HEK293 (cell line): ENCODE data around the gene TMCC1.

Experiments
- CTCF ChIA-PET: fragments of 350-600 bp; formaldehyde crosslinking; extraction: SDS; loops from one replicate; lab custom pipeline; 2021; ENCODE audit warnings: antibody characterized with exemption; lab: Yijun Ruan, JAX
- POLR2A ChIA-PET: fragments of 300-600 bp; formaldehyde crosslinking; extraction: SDS; loops from one replicate; lab custom pipeline; 2020; ENCODE audit warnings: antibody characterized with exemption, inconsistent platforms; lab: Yijun Ruan, JAX
- H3K27ac ChIP-seq: fragments of 200-500 bp; sonication (Bioruptor generic); 2 replicates; pipeline ENCODE4 v1.5.1; 2014; ENCODE audit warnings: low read depth, low read length, control low read depth, inconsistent platforms; ENCODE audit errors: extremely low read depth
- H3K36me3 ChIP-seq, 2 experiments: fragments of 200-500 bp in 1 of 2; sonication (Bioruptor generic) in 1 of 2; 1 replicate in 1 of 2; 2 replicates in 1 of 2; pipeline ENCODE4 v1.5.1; 2014 to 2017; ENCODE audit warnings: inconsistent platforms in 2 of 2, low read length in 2 of 2; ENCODE audit not compliant: control insufficient read depth in 2 of 2, insufficient read depth in 1 of 2
- H3K4me1 ChIP-seq: fragments of 200-500 bp; sonication (Bioruptor generic); 2 replicates; pipeline ENCODE4 v1.5.1; 2014; ENCODE audit warnings: mild to moderate bottlenecking, low read length, inconsistent platforms; ENCODE audit not compliant: control insufficient read depth, insufficient read depth
- H3K4me3 ChIP-seq: 2 replicates; pipeline ENCODE4 v1.5.1; 2011; ENCODE audit warnings: low read depth, mild to moderate bottlenecking, control low read depth, low read length, moderate library complexity
- H3K9me3 ChIP-seq: fragments of 200-500 bp; sonication (Bioruptor generic); 2 replicates; pipeline ENCODE4 v1.5.1; 2014; ENCODE audit warnings: low read depth, low read length, inconsistent platforms; ENCODE audit not compliant: control insufficient read depth, insufficient read depth
- EGR2 ChIP-seq: fragments of 450-650 bp; formaldehyde crosslinking; IDR thresholded peaks from 2 replicates; pipeline ENCODE4 v1.5.1; 2016; ENCODE audit warnings: low read depth, missing biosample characterization, missing genetic modification characterization
- GLIS1 ChIP-seq: fragments of 450-650 bp; formaldehyde crosslinking; IDR thresholded peaks from 2 replicates; pipeline ENCODE4 v1.5.1; 2016; ENCODE audit warnings: missing biosample characterization, missing genetic modification characterization
- PBX3 ChIP-seq: sonication (generic); formaldehyde crosslinking; IDR thresholded peaks from 2 replicates; pipeline ENCODE4 v1.8.1; 2022; ENCODE audit warnings: mild to moderate bottlenecking, moderate library complexity, missing genetic modification reagents
- ZFP37 ChIP-seq: fragments of 450-650 bp; formaldehyde crosslinking; IDR thresholded peaks from 2 replicates; pipeline ENCODE4 v1.5.1; 2016; ENCODE audit warnings: missing biosample characterization, missing genetic modification characterization
- ZNF148 ChIP-seq: fragments of 450-650 bp; formaldehyde crosslinking; IDR thresholded peaks from 2 replicates; pipeline ENCODE4 v1.5.0; 2017; ENCODE audit warnings: missing biosample characterization, missing genetic modification characterization, borderline replicate concordance
- ZNF211 ChIP-seq: fragments of 450-650 bp; formaldehyde crosslinking; IDR thresholded peaks from 2 replicates; pipeline ENCODE4 v1.5.1; 2016; ENCODE audit warnings: low read depth, missing biosample characterization, missing genetic modification characterization
- ZNF239 ChIP-seq: fragments of 450-650 bp; formaldehyde crosslinking; IDR thresholded peaks from 2 replicates; pipeline ENCODE4 v1.5.1; 2016; ENCODE audit warnings: missing biosample characterization, missing genetic modification characterization
- ZNF423 ChIP-seq: fragments of 450-650 bp; formaldehyde crosslinking; IDR thresholded peaks from 2 replicates; pipeline ENCODE4 v1.5.1; 2016; ENCODE audit warnings: missing biosample characterization, missing genetic modification characterization
- ZNF530 ChIP-seq: fragments of 450-650 bp; formaldehyde crosslinking; IDR thresholded peaks from 2 replicates; pipeline ENCODE4 v1.5.1; 2016; ENCODE audit warnings: low read depth, missing biosample characterization, missing genetic modification characterization
- ZNF658 ChIP-seq: fragments of 450-650 bp; formaldehyde crosslinking; IDR thresholded peaks from 2 replicates; pipeline ENCODE4; 2016; ENCODE audit warnings: missing biosample characterization, missing genetic modification characterization
- ZNF837 ChIP-seq: fragments of 450-650 bp; formaldehyde crosslinking; IDR thresholded peaks from 2 replicates; pipeline ENCODE4 v1.5.1; 2016; ENCODE audit warnings: missing biosample characterization, missing genetic modification characterization
- ZSCAN23 ChIP-seq: fragments of 450-650 bp; formaldehyde crosslinking; IDR thresholded peaks from 2 replicates; pipeline ENCODE4 v1.5.1; 2016; ENCODE audit warnings: missing biosample characterization, missing genetic modification characterization
- TF ChIP-seq, protein P1 (sequence below): fragments of 450-650 bp; formaldehyde crosslinking; IDR thresholded peaks from 2 replicates; pipeline ENCODE4 v1.5.1; 2017; ENCODE audit warnings: missing biosample characterization, missing genetic modification characterization
- TF ChIP-seq, protein P2 (sequence below): fragments of 450-650 bp; formaldehyde crosslinking; IDR thresholded peaks from 2 replicates; pipeline ENCODE4 v1.5.1; 2016; ENCODE audit warnings: missing biosample characterization, missing genetic modification characterization
- TF ChIP-seq, protein P3 (sequence below): fragments of 450-650 bp; formaldehyde crosslinking; IDR thresholded peaks from 2 replicates; pipeline ENCODE4 v1.5.1; 2016; ENCODE audit warnings: missing biosample characterization, missing genetic modification characterization
- TF ChIP-seq, protein P4 (sequence below): fragments of 450-650 bp; formaldehyde crosslinking; IDR thresholded peaks from 2 replicates; pipeline ENCODE4 v1.5.1; 2017; ENCODE audit warnings: missing biosample characterization, missing genetic modification characterization
- TF ChIP-seq, protein P5 (sequence below): fragments of 450-650 bp; formaldehyde crosslinking; IDR thresholded peaks from 2 replicates; pipeline ENCODE4 v1.5.1; 2016; ENCODE audit warnings: missing biosample characterization, missing genetic modification characterization, borderline replicate concordance

TMCC1 gene

DNA sequence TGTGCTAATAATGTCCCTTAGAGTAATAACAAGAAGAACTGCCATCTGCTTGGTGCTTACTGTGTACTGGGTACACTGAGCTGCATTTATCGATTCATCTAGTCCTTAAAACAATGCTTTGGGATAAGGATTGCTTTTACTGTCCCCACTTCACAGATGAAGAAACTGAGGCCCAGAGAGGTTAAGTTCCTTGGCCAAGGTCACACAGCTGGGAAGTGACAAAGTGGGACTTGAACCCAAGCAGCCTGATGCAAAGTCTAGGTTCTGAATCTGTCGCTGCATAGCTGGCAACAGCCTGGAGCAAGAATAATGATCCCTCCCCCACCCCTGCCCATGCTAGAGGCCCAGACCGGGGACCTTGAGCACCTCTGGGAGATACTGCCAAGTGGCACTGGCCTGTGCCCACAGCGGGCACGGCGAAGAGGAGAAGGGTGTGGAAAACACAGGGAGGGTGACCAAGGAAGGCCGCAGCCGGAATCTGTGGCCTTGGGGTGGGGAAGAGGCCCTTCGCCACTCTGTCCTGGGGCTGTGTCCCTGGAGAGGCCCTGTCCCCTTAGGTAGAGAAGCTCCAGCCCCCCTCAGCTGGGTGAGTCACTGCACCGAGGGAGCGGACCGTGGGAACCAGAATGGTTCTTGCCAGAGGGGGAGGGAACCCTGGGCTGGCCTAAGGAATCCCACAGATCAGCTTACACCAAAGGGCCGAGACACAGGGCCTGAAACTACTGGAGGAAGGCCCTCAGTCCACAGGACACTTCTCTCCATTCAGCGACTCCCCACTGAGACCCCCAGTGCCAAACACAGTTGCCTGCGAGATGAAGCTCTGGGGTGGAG lies 290.6 kb downstream of the TMCC1 start (continued):
- TF ChIP-seq, protein P1, sequence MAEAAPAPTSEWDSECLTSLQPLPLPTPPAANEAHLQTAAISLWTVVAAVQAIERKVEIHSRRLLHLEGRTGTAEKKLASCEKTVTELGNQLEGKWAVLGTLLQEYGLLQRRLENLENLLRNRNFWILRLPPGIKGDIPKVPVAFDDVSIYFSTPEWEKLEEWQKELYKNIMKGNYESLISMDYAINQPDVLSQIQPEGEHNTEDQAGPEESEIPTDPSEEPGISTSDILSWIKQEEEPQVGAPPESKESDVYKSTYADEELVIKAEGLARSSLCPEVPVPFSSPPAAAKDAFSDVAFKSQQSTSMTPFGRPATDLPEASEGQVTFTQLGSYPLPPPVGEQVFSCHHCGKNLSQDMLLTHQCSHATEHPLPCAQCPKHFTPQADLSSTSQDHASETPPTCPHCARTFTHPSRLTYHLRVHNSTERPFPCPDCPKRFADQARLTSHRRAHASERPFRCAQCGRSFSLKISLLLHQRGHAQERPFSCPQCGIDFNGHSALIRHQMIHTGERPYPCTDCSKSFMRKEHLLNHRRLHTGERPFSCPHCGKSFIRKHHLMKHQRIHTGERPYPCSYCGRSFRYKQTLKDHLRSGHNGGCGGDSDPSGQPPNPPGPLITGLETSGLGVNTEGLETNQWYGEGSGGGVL (tag by site-specific recombination): 0 out of 2 replicates have a peak, but pooled peaks have one; percentile 17
- TF ChIP-seq, protein P2, sequence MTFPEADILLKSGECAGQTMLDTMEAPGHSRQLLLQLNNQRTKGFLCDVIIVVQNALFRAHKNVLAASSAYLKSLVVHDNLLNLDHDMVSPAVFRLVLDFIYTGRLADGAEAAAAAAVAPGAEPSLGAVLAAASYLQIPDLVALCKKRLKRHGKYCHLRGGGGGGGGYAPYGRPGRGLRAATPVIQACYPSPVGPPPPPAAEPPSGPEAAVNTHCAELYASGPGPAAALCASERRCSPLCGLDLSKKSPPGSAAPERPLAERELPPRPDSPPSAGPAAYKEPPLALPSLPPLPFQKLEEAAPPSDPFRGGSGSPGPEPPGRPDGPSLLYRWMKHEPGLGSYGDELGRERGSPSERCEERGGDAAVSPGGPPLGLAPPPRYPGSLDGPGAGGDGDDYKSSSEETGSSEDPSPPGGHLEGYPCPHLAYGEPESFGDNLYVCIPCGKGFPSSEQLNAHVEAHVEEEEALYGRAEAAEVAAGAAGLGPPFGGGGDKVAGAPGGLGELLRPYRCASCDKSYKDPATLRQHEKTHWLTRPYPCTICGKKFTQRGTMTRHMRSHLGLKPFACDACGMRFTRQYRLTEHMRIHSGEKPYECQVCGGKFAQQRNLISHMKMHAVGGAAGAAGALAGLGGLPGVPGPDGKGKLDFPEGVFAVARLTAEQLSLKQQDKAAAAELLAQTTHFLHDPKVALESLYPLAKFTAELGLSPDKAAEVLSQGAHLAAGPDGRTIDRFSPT (tag by site-specific recombination): peak; percentile 31; the same call in 1 of the 2 replicates
- TF ChIP-seq ZNF148 (tag by site-specific recombination) (no peak), GLIS1 (tag by site-specific recombination) (peak; percentile 75), ZNF530 (no peak), ZNF211 (tag by site-specific recombination) (no peak)

- no peaks in the 10 kb centered on the region for H3K36me3 ChIP-seq
- H3K9me3 ChIP-seq: no peaks in the 10 kb centered on the region
- TF ChIP-seq ZNF658 (no peak), EGR2 (tag by site-specific recombination) (no peak), ZFP37 (tag by site-specific recombination) (no peak), ZNF239 (no peak), ZSCAN23 (tag by site-specific recombination) (no peak)
- TF ChIP-seq, protein P3, sequence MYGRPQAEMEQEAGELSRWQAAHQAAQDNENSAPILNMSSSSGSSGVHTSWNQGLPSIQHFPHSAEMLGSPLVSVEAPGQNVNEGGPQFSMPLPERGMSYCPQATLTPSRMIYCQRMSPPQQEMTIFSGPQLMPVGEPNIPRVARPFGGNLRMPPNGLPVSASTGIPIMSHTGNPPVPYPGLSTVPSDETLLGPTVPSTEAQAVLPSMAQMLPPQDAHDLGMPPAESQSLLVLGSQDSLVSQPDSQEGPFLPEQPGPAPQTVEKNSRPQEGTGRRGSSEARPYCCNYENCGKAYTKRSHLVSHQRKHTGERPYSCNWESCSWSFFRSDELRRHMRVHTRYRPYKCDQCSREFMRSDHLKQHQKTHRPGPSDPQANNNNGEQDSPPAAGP (tag by site-specific recombination): no peak
- TF ChIP-seq, protein P4, sequence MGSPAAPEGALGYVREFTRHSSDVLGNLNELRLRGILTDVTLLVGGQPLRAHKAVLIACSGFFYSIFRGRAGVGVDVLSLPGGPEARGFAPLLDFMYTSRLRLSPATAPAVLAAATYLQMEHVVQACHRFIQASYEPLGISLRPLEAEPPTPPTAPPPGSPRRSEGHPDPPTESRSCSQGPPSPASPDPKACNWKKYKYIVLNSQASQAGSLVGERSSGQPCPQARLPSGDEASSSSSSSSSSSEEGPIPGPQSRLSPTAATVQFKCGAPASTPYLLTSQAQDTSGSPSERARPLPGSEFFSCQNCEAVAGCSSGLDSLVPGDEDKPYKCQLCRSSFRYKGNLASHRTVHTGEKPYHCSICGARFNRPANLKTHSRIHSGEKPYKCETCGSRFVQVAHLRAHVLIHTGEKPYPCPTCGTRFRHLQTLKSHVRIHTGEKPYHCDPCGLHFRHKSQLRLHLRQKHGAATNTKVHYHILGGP (tag by site-specific recombination): no peak
- TF ChIP-seq, all 188 proteins: peak for 0
- no peak overlapping the region for H3K4me3 ChIP-seq
- ChIA-PET CTCF (no interaction called here), POLR2A (no interaction called here)
- H3K4me1 ChIP-seq: no peaks in the 10 kb centered on the region
- no peak overlapping the region for H3K27ac ChIP-seq
Measured at GRCh38 chr3:129602309-129602708, 291.2 kb downstream of the TMCC1 start.

- ChIA-PET POLR2A (no interaction called here), CTCF (no interaction called here)
- H3K36me3 ChIP-seq: no peaks in the 10 kb centered on the region
- no peaks in the 10 kb centered on the region for H3K9me3 ChIP-seq
- no peak overlapping the region for H3K27ac ChIP-seq
- H3K4me1 ChIP-seq: no peaks in the 10 kb centered on the region
- TF ChIP-seq ZNF423 (tag by site-specific recombination) (no peak), PBX3 (CRISPR knock-in tag) (no peak), ZNF837 (tag by site-specific recombination) (no peak)
- TF ChIP-seq, protein P5, sequence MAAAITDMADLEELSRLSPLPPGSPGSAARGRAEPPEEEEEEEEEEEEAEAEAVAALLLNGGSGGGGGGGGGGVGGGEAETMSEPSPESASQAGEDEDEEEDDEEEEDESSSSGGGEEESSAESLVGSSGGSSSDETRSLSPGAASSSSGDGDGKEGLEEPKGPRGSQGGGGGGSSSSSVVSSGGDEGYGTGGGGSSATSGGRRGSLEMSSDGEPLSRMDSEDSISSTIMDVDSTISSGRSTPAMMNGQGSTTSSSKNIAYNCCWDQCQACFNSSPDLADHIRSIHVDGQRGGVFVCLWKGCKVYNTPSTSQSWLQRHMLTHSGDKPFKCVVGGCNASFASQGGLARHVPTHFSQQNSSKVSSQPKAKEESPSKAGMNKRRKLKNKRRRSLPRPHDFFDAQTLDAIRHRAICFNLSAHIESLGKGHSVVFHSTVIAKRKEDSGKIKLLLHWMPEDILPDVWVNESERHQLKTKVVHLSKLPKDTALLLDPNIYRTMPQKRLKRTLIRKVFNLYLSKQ (tag by site-specific recombination): no peak
- H3K4me3 ChIP-seq: no peak overlapping the region
Measured at GRCh38 chr3:129601713-129602112, 291.8 kb downstream of the TMCC1 start.
